ENCODE measurements around the gene MAP4K3.
"Not testable (repeated sequence)": the region's sequence is repeated elsewhere in the genome, so short reads cannot be mapped to it uniquely, and the experiment has no call there.

MAP4K3 gene

GRCh38 chr2:39244963-39245625, 192.0 kb downstream of the MAP4K3 start:
- H3K4me3 ChIP-seq (ENCODE audit: low read length); H3K27ac ChIP-seq (ENCODE audit: low read length); H3K9ac ChIP-seq (ENCODE audit: low read depth, low read length); H3K9me3 ChIP-seq (ENCODE audit: insufficient read depth, low read depth, low read length); H3K27me3 ChIP-seq (ENCODE audit: insufficient read depth, low read length): not testable (repeated sequence)
- Histone ChIP-seq H3K4me1 (ENCODE audit: insufficient read depth, low read length) (peaks cover 10% of the 10 kb centered on the region; the same call in 1 of the 2 replicates), H3K36me3 (ENCODE audit: insufficient read depth, low read depth, low read length) (peaks cover 13% of the 10 kb centered on the region; the same call in 1 of the 2 replicates)

- not testable (repeated sequence) for H3K4me3 ChIP-seq (ENCODE audit: low read length); H3K27me3 ChIP-seq (ENCODE audit: insufficient read depth, low read length); H3K27ac ChIP-seq (ENCODE audit: low read length); H3K9me3 ChIP-seq (ENCODE audit: insufficient read depth, low read depth, low read length); H3K36me3 ChIP-seq (ENCODE audit: insufficient read depth, low read depth, low read length); H3K9ac ChIP-seq (ENCODE audit: low read depth, low read length)
- H3K4me1 ChIP-seq (ENCODE audit: insufficient read depth, low read length): peaks cover 10% of the 10 kb centered on the region; the same call in 1 of the 2 replicates
Observed at GRCh38 chr2:39244241-39244862, 192.7 kb downstream of the MAP4K3 start.

- H3K4me3 ChIP-seq (ENCODE audit: low read length): no peak within 1 kb of the TSS
- H3K36me3 ChIP-seq (ENCODE audit: insufficient read depth, low read depth, low read length): 0 out of 2 replicates have a peak, but pooled peaks cover 3% of the 10 kb centered on the region
- no peak within 1 kb of the TSS for H3K27ac ChIP-seq (ENCODE audit: low read length)
- no peaks in the 10 kb centered on the region for H3K9me3 ChIP-seq (ENCODE audit: insufficient read depth, low read depth, low read length)
- H3K27me3 ChIP-seq (ENCODE audit: insufficient read depth, low read length): no peaks in the 10 kb centered on the region
- no peak within 1 kb of the TSS for H3K9ac ChIP-seq (ENCODE audit: low read depth, low read length)
- peaks cover 10% of the 10 kb centered on the region; the same call in 1 of the 2 replicates for H3K4me1 ChIP-seq (ENCODE audit: insufficient read depth, low read length)
Observed at GRCh38 chr2:39243469-39244123, 193.5 kb downstream of the MAP4K3 start, which contains the start of gene CDKL4. Gene CDKL4 (minus strand): TSS chr2:39243970.

- Histone ChIP-seq H3K9ac (ENCODE audit: low read depth, low read length) (no peak overlapping the region), H3K27ac (ENCODE audit: low read length) (no peak overlapping the region), H3K4me3 (ENCODE audit: low read length) (no peak overlapping the region), H3K36me3 (ENCODE audit: insufficient read depth, low read depth, low read length) (no peaks in the 10 kb centered on the region), H3K9me3 (ENCODE audit: insufficient read depth, low read depth, low read length) (peaks cover 7% of the 10 kb centered on the region; the same call in 1 of the 2 replicates), H3K4me1 (ENCODE audit: insufficient read depth, low read length) (peaks cover 10% of the 10 kb centered on the region; the same call in 1 of the 2 replicates), H3K27me3 (ENCODE audit: insufficient read depth, low read length) (no peaks in the 10 kb centered on the region)
Observed at GRCh38 chr2:39241588-39241987, 195.5 kb downstream of the MAP4K3 start.

GRCh38 chr2:39240758-39241157, 196.3 kb downstream of the MAP4K3 start:
- no peak overlapping the region for H3K4me3 ChIP-seq (ENCODE audit: low read length)
- peaks cover 10% of the 10 kb centered on the region; the same call in 1 of the 2 replicates for H3K4me1 ChIP-seq (ENCODE audit: insufficient read depth, low read length)
- no peaks in the 10 kb centered on the region for H3K36me3 ChIP-seq (ENCODE audit: insufficient read depth, low read depth, low read length)
- no peak overlapping the region for H3K9ac ChIP-seq (ENCODE audit: low read depth, low read length)
- H3K27me3 ChIP-seq (ENCODE audit: insufficient read depth, low read length): no peaks in the 10 kb centered on the region
- no peak overlapping the region for H3K27ac ChIP-seq (ENCODE audit: low read length)
- H3K9me3 ChIP-seq (ENCODE audit: insufficient read depth, low read depth, low read length): peaks cover 11% of the 10 kb centered on the region

GRCh38 chr2:39234754-39235153, 202.3 kb downstream of the MAP4K3 start:
- Histone ChIP-seq H3K9ac (ENCODE audit: low read depth, low read length) (no peak overlapping the region), H3K36me3 (ENCODE audit: insufficient read depth, low read depth, low read length) (no peaks in the 10 kb centered on the region), H3K4me1 (ENCODE audit: insufficient read depth, low read length) (peaks cover 4% of the 10 kb centered on the region; the same call in 1 of the 2 replicates), H3K27ac (ENCODE audit: low read length) (no peak overlapping the region), H3K27me3 (ENCODE audit: insufficient read depth, low read length) (no peaks in the 10 kb centered on the region), H3K4me3 (ENCODE audit: low read length) (no peak overlapping the region), H3K9me3 (ENCODE audit: insufficient read depth, low read depth, low read length) (peaks cover 11% of the 10 kb centered on the region)

GRCh38 chr2:39232141-39232540, 204.9 kb downstream of the MAP4K3 start:
- Histone ChIP-seq H3K4me1 (ENCODE audit: insufficient read depth, low read length) (peaks cover 24% of the 10 kb centered on the region), H3K27ac (ENCODE audit: low read length) (no peak overlapping the region), H3K9me3 (ENCODE audit: insufficient read depth, low read depth, low read length) (peaks cover 9% of the 10 kb centered on the region), H3K9ac (ENCODE audit: low read depth, low read length) (no peak overlapping the region), H3K27me3 (ENCODE audit: insufficient read depth, low read length) (no peaks in the 10 kb centered on the region), H3K4me3 (ENCODE audit: low read length) (no peak overlapping the region), H3K36me3 (ENCODE audit: insufficient read depth, low read depth, low read length) (no peaks in the 10 kb centered on the region)

GRCh38 chr2:39228413-39229209, 208.5 kb downstream of the MAP4K3 start:
- Histone ChIP-seq H3K27ac (ENCODE audit: low read length) (no peak overlapping the region), H3K4me3 (ENCODE audit: low read length) (peak overlapping the region; percentile 71), H3K27me3 (ENCODE audit: insufficient read depth, low read length) (no peaks in the 10 kb centered on the region), H3K9me3 (ENCODE audit: insufficient read depth, low read depth, low read length) (no peaks in the 10 kb centered on the region), H3K36me3 (ENCODE audit: insufficient read depth, low read depth, low read length) (no peaks in the 10 kb centered on the region), H3K4me1 (ENCODE audit: insufficient read depth, low read length) (peaks cover 24% of the 10 kb centered on the region), H3K9ac (ENCODE audit: low read depth, low read length) (peak overlapping the region; percentile 61; the same call in 1 of the 2 replicates)

- Histone ChIP-seq H3K27ac (ENCODE audit: low read length) (peak overlapping the region; percentile 49), H3K9ac (ENCODE audit: low read depth, low read length) (peak overlapping the region; percentile 61; the same call in 1 of the 2 replicates)
Observed at GRCh38 chr2:39227628-39228412, 209.3 kb downstream of the MAP4K3 start.

GRCh38 chr2:39225567-39225966, 211.5 kb downstream of the MAP4K3 start:
- H3K27ac ChIP-seq (ENCODE audit: low read length): no peak overlapping the region
- H3K27me3 ChIP-seq (ENCODE audit: insufficient read depth, low read length): no peaks in the 10 kb centered on the region
- no peaks in the 10 kb centered on the region for H3K9me3 ChIP-seq (ENCODE audit: insufficient read depth, low read depth, low read length)
- no peaks in the 10 kb centered on the region for H3K36me3 ChIP-seq (ENCODE audit: insufficient read depth, low read depth, low read length)
- H3K4me1 ChIP-seq (ENCODE audit: insufficient read depth, low read length): peaks cover 20% of the 10 kb centered on the region
- no peak overlapping the region for H3K9ac ChIP-seq (ENCODE audit: low read depth, low read length)
- H3K4me3 ChIP-seq (ENCODE audit: low read length): no peak overlapping the region

More at GRCh38 chr2:39227628-39228412, 209.3 kb downstream of the MAP4K3 start:
- no peaks in the 10 kb centered on the region for H3K36me3 ChIP-seq (ENCODE audit: insufficient read depth, low read depth, low read length)
- peaks cover 24% of the 10 kb centered on the region for H3K4me1 ChIP-seq (ENCODE audit: insufficient read depth, low read length)
- H3K4me3 ChIP-seq (ENCODE audit: low read length): peak overlapping the region; percentile 71
- H3K27me3 ChIP-seq (ENCODE audit: insufficient read depth, low read length): no peaks in the 10 kb centered on the region
- no peaks in the 10 kb centered on the region for H3K9me3 ChIP-seq (ENCODE audit: insufficient read depth, low read depth, low read length)

Measured in iPS-20b (cell line).